CD4-positive, CD25-positive, alpha-beta regulatory T cell (primary cell): ENCODE measurements around the gene APOBEC3C. TPM values are rescaled to one million over a fixed set of nuclear protein-coding genes. Genes with fewer than 3 reads are reported as not detected.
"Not testable (repeated sequence)": the region's sequence is repeated elsewhere in the genome, so short reads cannot be mapped to it uniquely, and the experiment has no call there.

ENCODE experiments used
- ATAC-seq, 2 donors: fragments of 150-1000 bp; cut with Tn5 transposase; one replicate each; pipeline ENCODE4 v1.10.0; 2021; ENCODE audit warnings: low read depth in 2 of 2, moderate number of reproducible peaks in 2 of 2, moderate library complexity in 1 of 2
- DNase-seq, 3 donors: peaks; one replicate each; pipeline versions ENCODE4 v3.0.0 to v3.0.0-alpha.2; 2012 to 2022; ENCODE audit warnings: mixed read lengths in 1 of 3
- H3K27ac ChIP-seq: one replicate; pipeline ENCODE4 v1.7.0; 2013; ENCODE audit warnings: mild to moderate bottlenecking, low read length; ENCODE audit not compliant: insufficient read depth, poor library complexity, severe bottlenecking
- H3K27me3 ChIP-seq: one replicate; pipeline ENCODE4 v1.7.0; 2013; ENCODE audit warnings: low read length; ENCODE audit not compliant: control insufficient read depth, insufficient read depth
- H3K36me3 ChIP-seq: one replicate; pipeline ENCODE4 v1.7.0; 2013; ENCODE audit warnings: mild to moderate bottlenecking, low read length, moderate library complexity; ENCODE audit not compliant: control insufficient read depth, insufficient read depth
- H3K4me1 ChIP-seq: 2 replicates; pipeline ENCODE4 v1.7.0; 2013; ENCODE audit warnings: mild to moderate bottlenecking, low read length; ENCODE audit not compliant: insufficient read depth, control insufficient read depth, poor library complexity, severe bottlenecking
- H3K4me3 ChIP-seq: one replicate; pipeline ENCODE4 v1.7.0; 2013; ENCODE audit warnings: low read depth, mild to moderate bottlenecking, low read length, moderate library complexity
- H3K9me3 ChIP-seq, 2 experiments: 1 replicate in 1 of 2; 2 replicates in 1 of 2; pipeline ENCODE4 v1.7.0; 2013; ENCODE audit warnings: low read length in 2 of 2, mild to moderate bottlenecking in 1 of 2, moderate library complexity in 1 of 2; ENCODE audit not compliant: control insufficient read depth in 2 of 2
- H3K27ac Mint-ChIP-seq, 3 donors: one replicate each; pipeline ENCODE4 v1.8.0; 2020 to 2022; ENCODE audit warnings: mild to moderate bottlenecking in 3 of 3, mixed read lengths in 3 of 3, moderate library complexity in 2 of 3
- H3K27me3 Mint-ChIP-seq: one replicate; pipeline ENCODE4 v1.8.0; 2022; ENCODE audit warnings: mild to moderate bottlenecking, mixed read lengths
- H3K36me3 Mint-ChIP-seq: one replicate; pipeline ENCODE4 v1.8.0; 2020; ENCODE audit warnings: mixed read lengths
- H3K4me1 Mint-ChIP-seq, 4 donors: one replicate each; pipeline ENCODE4 v1.8.0; 2020 to 2022; ENCODE audit warnings: mixed read lengths in 4 of 4, mild to moderate bottlenecking in 1 of 4
- H3K4me3 Mint-ChIP-seq, 4 donors: one replicate each; pipeline ENCODE4 v1.8.0; 2020 to 2022; ENCODE audit warnings: mild to moderate bottlenecking in 4 of 4, mixed read lengths in 4 of 4, moderate library complexity in 3 of 4
- H3K9me3 Mint-ChIP-seq, 7 donors: one replicate each; pipeline ENCODE4 v1.8.0; 2020 to 2022; ENCODE audit warnings: mixed read lengths in 7 of 7, mild to moderate bottlenecking in 3 of 7, moderate library complexity in 2 of 7
- polyA plus RNA-seq, 4 donors: library from polyadenylated mRNA; unstranded; fragments of 300-500 nt; fragmentation: Illumina TruSeq; gene quantifications; one replicate each; pipeline ENCODE4 v1.2.3, GENCODE V29; 2021
- total RNA-seq: library from RNA; stranded (reverse); gene quantifications from one replicate; pipeline ENCODE4 v1.2.3, GENCODE V29; 2022

APOBEC3C gene
- total and polyA plus RNA-seq, 5 donors from 2014 or later, result 59.0 to 146 (median 96.9) TPM

DNA sequence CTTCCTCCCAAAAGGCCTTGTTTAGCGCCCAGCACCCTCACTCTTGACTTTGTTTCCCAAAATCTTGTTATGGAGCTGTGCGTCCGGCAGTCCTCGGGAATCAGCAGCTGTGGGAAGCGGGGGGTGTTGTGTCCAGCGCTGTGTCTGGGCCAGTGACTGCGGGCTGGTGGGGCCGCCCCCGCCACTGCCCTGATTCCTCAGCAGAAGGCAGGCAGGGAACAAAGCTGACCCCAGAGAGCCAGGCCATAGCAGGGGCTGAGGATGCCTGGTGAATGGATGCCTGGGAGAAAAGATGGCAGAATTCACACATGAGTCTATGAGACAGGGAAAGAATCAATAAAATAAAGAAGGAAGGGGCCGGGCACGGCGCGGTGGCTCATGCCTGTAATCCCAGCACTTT is 2.5 kb downstream of the APOBEC3C start:
- no peaks in the 10 kb centered on the region for H3K27me3 ChIP-seq
- peaks cover 31% of the 10 kb centered on the region for H3K4me1 ChIP-seq
- Mint-ChIP-seq H3K4me3 (peak overlapping the region; percentile 61 to 97 (median 82)), H3K4me1 (peaks cover 5 to 69% (median 20%) of the 10 kb centered on the region in 4 donors), H3K27ac (peak overlapping the region; percentile 59 to 91 (median 67)), H3K36me3 (peaks cover 12% of the 10 kb centered on the region), H3K9me3 (no peaks in the 10 kb centered on the region), H3K27me3 (no peaks in the 10 kb centered on the region)
- H3K4me3 ChIP-seq, result no peak overlapping the region
- H3K9me3 ChIP-seq, result no peaks in the 10 kb centered on the region
- no peaks in the 10 kb centered on the region for H3K36me3 ChIP-seq
- ATAC-seq (no peak), DNase-seq (no peak)
- H3K27ac ChIP-seq, result no peak overlapping the region

DNA sequence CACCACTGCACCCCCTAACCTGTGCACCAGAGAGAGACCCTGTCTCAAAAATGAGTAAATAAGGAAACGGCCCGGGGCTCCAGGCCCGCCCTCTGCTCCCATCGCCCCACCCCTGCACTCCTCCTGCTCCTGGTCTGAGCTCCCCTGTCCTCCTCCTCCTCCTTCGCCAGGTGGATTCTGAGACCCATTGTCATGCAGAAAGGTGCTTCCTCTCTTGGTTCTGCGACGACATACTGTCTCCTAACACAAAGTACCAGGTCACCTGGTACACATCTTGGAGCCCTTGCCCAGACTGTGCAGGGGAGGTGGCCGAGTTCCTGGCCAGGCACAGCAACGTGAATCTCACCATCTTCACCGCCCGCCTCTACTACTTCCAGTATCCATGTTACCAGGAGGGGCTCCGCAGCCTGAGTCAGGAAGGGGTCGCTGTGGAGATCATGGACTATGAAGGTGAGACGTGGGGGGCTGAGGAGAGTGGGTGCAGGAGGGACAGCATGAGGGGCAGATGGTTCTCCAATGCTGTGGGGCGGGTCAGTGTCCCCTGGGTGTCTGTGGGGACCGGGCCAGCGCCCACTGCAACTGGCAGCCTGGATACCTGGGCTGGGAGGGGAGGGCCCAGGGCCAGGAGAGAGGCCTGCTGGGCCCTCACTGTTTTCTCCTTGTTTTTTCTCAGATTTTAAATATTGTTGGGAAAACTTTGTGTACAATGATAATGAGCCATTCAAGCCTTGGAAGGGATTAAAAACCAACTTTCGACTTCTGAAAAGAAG is 3.7 kb downstream of the APOBEC3C start:
- peaks cover 5 to 76% (median 23%) of the 10 kb centered on the region in 4 donors for H3K4me1 Mint-ChIP-seq
- H3K9me3 Mint-ChIP-seq, result no peaks in the 10 kb centered on the region
- no peaks in the 10 kb centered on the region for H3K36me3 ChIP-seq
- H3K27ac Mint-ChIP-seq, result peak overlapping the region in 1 of 3 donors; percentile 83
- H3K36me3 Mint-ChIP-seq, result peaks cover 19% of the 10 kb centered on the region
- peak overlapping the region; percentile 8 for H3K27ac ChIP-seq
- H3K27me3 ChIP-seq, result no peaks in the 10 kb centered on the region
- no peak overlapping the region for H3K4me3 ChIP-seq
- peaks cover 42% of the 10 kb centered on the region for H3K4me1 ChIP-seq
- H3K4me3 Mint-ChIP-seq, result peak overlapping the region in 2 of 4 donors; percentile 66 to 100
- no peaks in the 10 kb centered on the region for H3K27me3 Mint-ChIP-seq
- no peak for ATAC-seq
- H3K9me3 ChIP-seq, result no peaks in the 10 kb centered on the region
- DNase-seq, result no peak

DNA sequence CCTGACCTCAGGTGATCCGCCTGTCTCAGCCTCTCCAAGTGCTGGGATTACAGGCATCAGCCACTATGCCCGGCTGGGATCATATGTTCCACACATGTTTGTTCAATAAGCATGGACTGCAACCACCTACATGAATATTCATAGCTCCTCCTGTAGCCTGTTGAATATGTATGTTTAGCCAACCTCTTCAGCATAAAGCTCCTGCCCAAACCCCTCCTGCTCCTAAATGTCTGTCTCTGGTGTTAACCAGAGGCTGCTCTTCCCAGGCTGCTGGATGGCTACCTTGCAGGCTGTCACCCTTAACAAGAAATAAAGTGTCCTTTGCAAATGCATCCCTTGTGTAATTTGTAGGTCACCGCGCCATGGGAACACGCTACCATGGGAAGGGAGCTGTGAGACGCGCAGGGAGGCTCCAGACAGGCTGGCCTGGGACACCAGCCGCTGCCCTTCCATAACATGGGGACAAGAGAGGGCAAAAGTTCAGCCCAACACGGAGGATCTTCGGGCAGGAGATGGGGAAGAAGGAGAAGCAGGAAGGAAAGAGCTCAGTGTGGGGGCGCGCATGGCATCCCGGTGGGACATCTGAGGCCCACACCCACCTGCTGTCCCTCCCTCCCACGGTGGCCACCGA is 6.1 kb downstream of the APOBEC3C start:
- not testable (repeated sequence) for DNase-seq, H3K4me3 ChIP-seq
- peaks cover 4 to 77% (median 25%) of the 10 kb centered on the region in 4 donors for H3K4me1 Mint-ChIP-seq

DNA sequence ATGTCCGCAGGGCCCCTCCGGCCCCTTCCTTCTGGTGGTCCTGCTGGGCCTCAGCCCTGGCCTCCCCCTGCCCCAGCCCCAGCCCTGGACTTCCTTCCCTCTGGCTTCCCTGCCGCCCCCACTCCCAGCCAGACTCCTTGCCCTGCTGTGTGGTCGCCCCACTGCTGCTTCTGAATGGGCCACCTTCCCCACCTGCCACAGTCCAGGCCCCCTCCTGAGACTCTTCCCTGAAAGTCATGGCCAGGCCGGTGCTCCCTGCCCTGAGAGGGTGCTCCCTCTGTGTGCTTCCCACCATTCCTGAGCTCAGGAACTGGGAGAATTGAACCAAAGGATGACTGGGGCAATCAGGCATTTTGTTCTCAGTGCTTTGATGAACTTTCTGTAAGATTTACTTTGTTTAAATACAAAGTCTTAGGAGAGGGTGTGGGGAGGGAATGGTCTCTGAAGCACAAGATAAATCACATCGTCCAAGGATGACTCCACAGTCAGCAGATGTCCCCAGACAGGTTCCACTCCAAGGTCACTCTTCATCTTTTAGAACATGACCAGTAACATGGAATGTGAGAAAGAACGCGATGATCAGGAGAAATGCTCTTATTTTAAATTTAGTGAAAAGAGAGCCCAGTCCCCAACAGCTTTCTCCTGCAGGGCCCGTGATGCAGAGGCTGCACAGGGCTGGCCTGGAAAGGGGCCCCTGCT is 7.6 kb downstream of the APOBEC3C start:
- Histone ChIP-seq H3K27me3 (no peaks in the 10 kb centered on the region), H3K9me3 (no peaks in the 10 kb centered on the region), H3K4me1 (peaks cover 35% of the 10 kb centered on the region), H3K27ac (peak overlapping the region; percentile 79), H3K36me3 (peaks cover 10% of the 10 kb centered on the region), H3K4me3 (peak overlapping the region; percentile 88)
- H3K4me3 Mint-ChIP-seq, result peak overlapping the region; percentile 91 to 100 (median 97)
- H3K9me3 Mint-ChIP-seq, result no peaks in the 10 kb centered on the region
- H3K27me3 Mint-ChIP-seq, result no peaks in the 10 kb centered on the region
- DNase-seq, result no peak
- no peak for ATAC-seq
- peaks cover 4 to 80% (median 32%) of the 10 kb centered on the region in 4 donors for H3K4me1 Mint-ChIP-seq
- peak overlapping the region; percentile 94 to 97 (median 97) for H3K27ac Mint-ChIP-seq
- peaks cover 20% of the 10 kb centered on the region for H3K36me3 Mint-ChIP-seq

More for the DNA sequence above, 6.1 kb downstream of the APOBEC3C start:
- not testable (repeated sequence) for H3K36me3 ChIP-seq, H3K27me3 Mint-ChIP-seq, H3K9me3 Mint-ChIP-seq, ATAC-seq, H3K9me3 ChIP-seq, H3K27me3 ChIP-seq
- H3K4me3 Mint-ChIP-seq, result peak overlapping the region; percentile 59 to 100 (median 90)
- peaks cover 41% of the 10 kb centered on the region for H3K4me1 ChIP-seq
- peaks cover 25% of the 10 kb centered on the region for H3K36me3 Mint-ChIP-seq
- peak overlapping the region; percentile 79 for H3K27ac ChIP-seq
- H3K27ac Mint-ChIP-seq, result peak overlapping the region; percentile 94 to 98 (median 97)

DNA sequence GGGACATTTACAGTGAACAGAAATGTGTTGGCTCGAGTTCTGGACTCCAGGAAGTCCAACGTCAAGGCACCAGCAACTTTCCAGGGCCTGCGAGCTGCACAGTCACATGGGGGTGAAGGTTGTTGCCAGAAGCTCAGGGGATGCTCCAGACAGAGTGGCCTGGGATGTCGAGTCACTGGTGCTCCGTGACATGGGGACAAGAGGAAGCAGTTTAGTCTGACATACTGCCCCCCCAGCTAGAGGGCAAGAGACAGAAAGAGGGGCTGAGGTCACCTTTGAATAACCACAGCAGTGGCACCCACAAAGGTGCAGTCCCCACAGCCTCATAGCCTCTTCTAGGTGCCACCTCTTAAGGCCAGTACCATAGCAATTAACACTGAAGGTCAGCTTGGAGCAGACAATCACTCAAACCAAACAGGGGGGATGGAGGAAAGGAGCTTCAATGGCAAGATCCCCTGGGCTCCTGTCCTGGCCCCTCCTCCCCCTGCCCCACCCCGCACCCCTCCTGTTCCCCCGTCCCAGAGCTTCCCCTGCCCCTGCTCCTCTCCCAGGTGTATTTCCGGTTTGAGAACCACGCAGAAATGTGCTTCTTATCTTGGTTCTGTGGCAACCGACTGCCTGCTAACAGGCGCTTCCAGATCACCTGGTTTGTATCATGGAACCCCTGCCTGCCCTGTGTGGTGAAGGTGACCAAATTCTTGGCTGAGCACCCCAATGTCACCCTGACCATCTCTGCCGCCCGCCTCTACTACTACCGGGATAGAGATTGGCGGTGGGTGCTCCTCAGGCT is 10.7 kb downstream of the APOBEC3C start:
- H3K36me3 ChIP-seq, result peaks cover 10% of the 10 kb centered on the region
- no peaks in the 10 kb centered on the region for H3K27me3 ChIP-seq
- H3K4me3 ChIP-seq, result no peak overlapping the region
- H3K36me3 Mint-ChIP-seq, result peaks cover 13% of the 10 kb centered on the region
- H3K9me3 ChIP-seq, result no peaks in the 10 kb centered on the region
- ATAC-seq, result no peak
- peak in 1 of 3 donors; percentile 46 for DNase-seq
- peaks cover 38% of the 10 kb centered on the region for H3K4me1 ChIP-seq
- no peaks in the 10 kb centered on the region for H3K27me3 Mint-ChIP-seq
- peak overlapping the region; percentile 80 to 97 (median 86) for H3K27ac Mint-ChIP-seq
- peak overlapping the region; percentile 51 for H3K27ac ChIP-seq
- peak overlapping the region; percentile 52 to 89 (median 80) for H3K4me3 Mint-ChIP-seq
- H3K9me3 Mint-ChIP-seq, result no peaks in the 10 kb centered on the region
- H3K4me1 Mint-ChIP-seq, result peaks cover 6 to 83% (median 33%) of the 10 kb centered on the region in 4 donors

DNA sequence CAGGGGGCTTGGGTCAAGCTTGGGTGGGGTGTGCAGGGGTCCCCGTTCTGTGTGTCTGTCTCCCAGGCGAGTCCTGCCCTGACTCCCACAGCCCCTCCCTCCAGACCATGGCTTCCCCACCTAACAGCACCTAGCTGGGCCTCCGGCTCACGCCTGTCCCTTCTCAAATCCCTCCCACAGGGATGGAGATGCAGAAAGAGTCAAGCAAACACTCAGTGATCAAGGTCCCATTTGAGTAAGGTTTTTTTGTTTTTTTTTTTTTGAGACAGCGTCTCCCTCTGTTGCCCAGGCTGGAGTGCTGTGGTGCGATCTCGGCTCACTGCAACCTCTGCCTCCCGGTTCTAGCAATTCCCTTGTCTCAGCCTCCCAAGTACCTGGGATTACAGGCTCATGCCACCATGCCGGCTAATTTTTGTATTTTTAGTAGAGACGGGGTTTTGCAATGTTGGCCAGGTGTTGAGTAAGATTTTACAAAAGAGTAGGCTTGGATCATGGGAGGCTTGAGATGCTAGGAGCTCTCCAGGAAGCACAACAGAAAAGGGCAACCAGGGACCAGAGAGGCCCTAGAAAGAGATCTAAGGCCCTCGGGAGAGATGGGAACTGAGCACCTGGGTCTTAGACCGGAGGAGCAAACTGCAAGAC is 12.6 kb downstream of the APOBEC3C start:
- peak overlapping the region in 2 of 4 donors; percentile 56 to 75 for H3K4me3 Mint-ChIP-seq
- H3K36me3 Mint-ChIP-seq, result peaks cover 16% of the 10 kb centered on the region
- Histone ChIP-seq H3K4me1 (peaks cover 32% of the 10 kb centered on the region), H3K27ac (no peak overlapping the region), H3K27me3 (no peaks in the 10 kb centered on the region), H3K36me3 (peaks cover 10% of the 10 kb centered on the region), H3K4me3 (no peak overlapping the region), H3K9me3 (no peaks in the 10 kb centered on the region)
- H3K4me1 Mint-ChIP-seq, result peaks cover 6 to 64% (median 29%) of the 10 kb centered on the region in 4 donors
- no peaks in the 10 kb centered on the region for H3K9me3 Mint-ChIP-seq
- no peaks in the 10 kb centered on the region for H3K27me3 Mint-ChIP-seq
- ATAC-seq (no peak), DNase-seq (no peak)
- H3K27ac Mint-ChIP-seq, result peak overlapping the region in 2 of 3 donors; percentile 62 to 79
